Large intestine (tissue), 3 donors: ENCODE measurements around the gene CEP295NL. TPM values are rescaled to one million over a fixed set of nuclear protein-coding genes. Genes with fewer than 3 reads are reported as not detected.
"Not testable (repeated sequence)": the region's sequence is repeated elsewhere in the genome, so short reads cannot be mapped to it uniquely, and the experiment has no call there.

Experiments
- DNase-seq, 2 donors: peaks; one replicate each; pipeline versions ENCODE4 v3.0.0 to v3.0.0-alpha.2; 2013
- H3K27ac ChIP-seq: one replicate; pipeline ENCODE4 v1.5.1; 2013; ENCODE audit warnings: low read length
- H3K27me3 ChIP-seq: 2 replicates; pipeline ENCODE4 v1.6.1; 2013; ENCODE audit warnings: low read length; ENCODE audit not compliant: control insufficient read depth, insufficient read depth
- H3K36me3 ChIP-seq: 2 replicates; pipeline ENCODE4 v1.6.1; 2013; ENCODE audit warnings: low read length; ENCODE audit not compliant: control insufficient read depth, insufficient read depth
- H3K4me1 ChIP-seq: one replicate; pipeline ENCODE4 v1.6.1; 2013; ENCODE audit warnings: low read length; ENCODE audit not compliant: control insufficient read depth, insufficient read depth
- H3K4me3 ChIP-seq: one replicate; pipeline ENCODE4 v1.5.1; 2013; ENCODE audit warnings: low read length
- H3K9me3 ChIP-seq: one replicate; pipeline ENCODE4 v1.6.1; 2013; ENCODE audit warnings: mild to moderate bottlenecking, low read depth, low read length, moderate library complexity; ENCODE audit not compliant: control insufficient read depth
- WGBS: methylation state at CpG from one replicate; pipeline ENCODE4 v1.1.5; 2013; ENCODE audit warnings: low lambda C conversion rate; ENCODE audit not compliant: insufficient coverage; 5-methylcytosine and 5-hydroxymethylcytosine counted together
- polyA plus RNA-seq: library from polyadenylated mRNA; unstranded; fragments of 120-200 nt; gene quantifications from one replicate; pipeline ENCODE4 v1.2.1, GENCODE V29; 2013

The CEP295NL gene
- polyA plus RNA-seq, 1 donor = 0.24 TPM

- no peaks in the 10 kb centered on the region for H3K27me3 ChIP-seq
- no peaks in the 10 kb centered on the region for H3K36me3 ChIP-seq
- DNase-seq = no peak
- peaks cover 43% of the 10 kb centered on the region for H3K4me1 ChIP-seq
- no peaks in the 10 kb centered on the region for H3K9me3 ChIP-seq
- H3K4me3 ChIP-seq = no peak overlapping the region
- no CpG with 5 or more reads among the region's 21 CpGs for WGBS
- H3K27ac ChIP-seq = no peak overlapping the region
Measured at GRCh38 chr17:78917451-78918275, 14.7 kb upstream of the CEP295NL start.

- H3K4me3 ChIP-seq = no peak overlapping the region
- H3K27me3 ChIP-seq = no peaks in the 10 kb centered on the region
- no peaks in the 10 kb centered on the region for H3K36me3 ChIP-seq
- peaks cover 35% of the 10 kb centered on the region for H3K4me1 ChIP-seq
- H3K9me3 ChIP-seq = no peaks in the 10 kb centered on the region
- peak in 1 of 2 donors; percentile 41 for DNase-seq
- WGBS = no CpG with 5 or more reads among the region's 17 CpGs
- no peak overlapping the region for H3K27ac ChIP-seq
Measured at GRCh38 chr17:78915872-78916632, 13.1 kb upstream of the CEP295NL start.

- no peaks in the 10 kb centered on the region for H3K9me3 ChIP-seq
- no peak for DNase-seq
- H3K36me3 ChIP-seq = no peaks in the 10 kb centered on the region
- H3K27me3 ChIP-seq = no peaks in the 10 kb centered on the region
- peaks cover 16% of the 10 kb centered on the region for H3K4me1 ChIP-seq
- H3K4me3 ChIP-seq = no peak overlapping the region
- no CpG with 5 or more reads among the region's 15 CpGs for WGBS
- no peak overlapping the region for H3K27ac ChIP-seq
Measured at GRCh38 chr17:78913115-78913514, 10.1 kb upstream of the CEP295NL start.

GRCh38 chr17:78912082-78912481 lies 9.1 kb upstream of the CEP295NL start:
- Histone ChIP-seq H3K27me3 (no peaks in the 10 kb centered on the region), H3K4me1 (peaks cover 16% of the 10 kb centered on the region), H3K4me3 (no peak overlapping the region), H3K9me3 (no peaks in the 10 kb centered on the region), H3K27ac (no peak overlapping the region), H3K36me3 (no peaks in the 10 kb centered on the region)
- no peak for DNase-seq
- WGBS = no CpG with 5 or more reads among the region's 8 CpGs

- not testable (repeated sequence) for DNase-seq, H3K4me3 ChIP-seq, H3K27me3 ChIP-seq, H3K27ac ChIP-seq, H3K9me3 ChIP-seq, H3K36me3 ChIP-seq
- WGBS = no CpG with 5 or more reads among the region's 7 CpGs
- H3K4me1 ChIP-seq = peaks cover 13% of the 10 kb centered on the region
Measured at GRCh38 chr17:78911543-78911942, 8.5 kb upstream of the CEP295NL start.

- Histone ChIP-seq H3K9me3 (no peaks in the 10 kb centered on the region), H3K27ac (no peak overlapping the region), H3K27me3 (no peaks in the 10 kb centered on the region), H3K4me1 (peaks cover 4% of the 10 kb centered on the region), H3K4me3 (no peak overlapping the region), H3K36me3 (no peaks in the 10 kb centered on the region)
- no peak for DNase-seq
- 91% methylated on average over 1 of the region's 11 CpGs for WGBS
Measured at GRCh38 chr17:78910497-78911284, 7.7 kb upstream of the CEP295NL start.

- peaks cover 1% of the 10 kb centered on the region for H3K4me1 ChIP-seq
- no peak overlapping the region for H3K4me3 ChIP-seq
- DNase-seq = no peak
- H3K27me3 ChIP-seq = no peaks in the 10 kb centered on the region
- WGBS = no CpG with 5 or more reads among the region's 4 CpGs
- H3K9me3 ChIP-seq = no peaks in the 10 kb centered on the region
- H3K27ac ChIP-seq = no peak overlapping the region
- peaks cover 5% of the 10 kb centered on the region for H3K36me3 ChIP-seq
Measured at GRCh38 chr17:78908426-78908825, 5.4 kb upstream of the CEP295NL start.

GRCh38 chr17:78905541-78905940 lies 2.5 kb upstream of the CEP295NL start:
- H3K36me3 ChIP-seq = peaks cover 13% of the 10 kb centered on the region
- no peak overlapping the region for H3K27ac ChIP-seq
- no CpG with 5 or more reads among the region's 7 CpGs for WGBS
- DNase-seq = no peak
- peaks cover 4% of the 10 kb centered on the region for H3K9me3 ChIP-seq
- H3K4me1 ChIP-seq = peaks cover 14% of the 10 kb centered on the region
- no peak overlapping the region for H3K4me3 ChIP-seq
- H3K27me3 ChIP-seq = no peaks in the 10 kb centered on the region

- WGBS = no CpG with 5 or more reads among the region's 6 CpGs
- H3K4me3 ChIP-seq = no peak overlapping the region
- peaks cover 14% of the 10 kb centered on the region for H3K36me3 ChIP-seq
- H3K27ac ChIP-seq = no peak overlapping the region
- H3K4me1 ChIP-seq = peaks cover 14% of the 10 kb centered on the region
- DNase-seq = no peak
- H3K27me3 ChIP-seq = no peaks in the 10 kb centered on the region
- peaks cover 4% of the 10 kb centered on the region for H3K9me3 ChIP-seq
Measured at GRCh38 chr17:78905116-78905515, 2.1 kb upstream of the CEP295NL start.

- no CpG with 5 or more reads among the region's 9 CpGs for WGBS
- Histone ChIP-seq H3K27me3 (no peaks in the 10 kb centered on the region), H3K36me3 (peaks cover 14% of the 10 kb centered on the region), H3K9me3 (peaks cover 4% of the 10 kb centered on the region), H3K4me1 (peaks cover 17% of the 10 kb centered on the region), H3K27ac (no peak overlapping the region), H3K4me3 (no peak overlapping the region)
- DNase-seq = no peak
Measured at GRCh38 chr17:78904371-78904770, 1.4 kb upstream of the CEP295NL start.
